Panc1 (cell line): ENCODE data around the gene SEC31A. TPM values are rescaled to one million over a fixed set of nuclear protein-coding genes. Genes with fewer than 3 reads are reported as not detected.

Source experiments
- ATAC-seq: fragments of 200-7000 bp; cut with Tn5 transposase; 2 replicates; pipeline ENCODE4 v1.9.1; 2020; ENCODE audit warnings: mild to moderate bottlenecking, moderate library complexity
- BruUV-seq: library from RNA; stranded (reverse); fragments of 400-500 nt; replicated peaks from 2 replicates; lab custom pipeline; 2021; lab: Mats Ljungman, UMichigan
- CTCF ChIA-PET: fragments of 300-600 bp; sonication (Branson Sonifier 250); formaldehyde crosslinking; loops from one replicate; lab custom pipeline; 2022; ENCODE audit warnings: antibody characterized with exemption; lab: Charles Lee
- POLR2A ChIA-PET: fragments of 300-600 bp; sonication (Branson Sonifier 250); formaldehyde crosslinking; loops from one replicate; lab custom pipeline; 2022; ENCODE audit warnings: antibody characterized with exemption; lab: Charles Lee
- DNase-seq: peaks from one replicate; pipeline ENCODE4 v3.0.0-alpha.2; 2010; ENCODE audit warnings: low read depth, low spot score
- H3K27ac ChIP-seq: 2 replicates; pipeline ENCODE4 v1.5.1; 2011; ENCODE audit warnings: mild to moderate bottlenecking, low read length, inconsistent platforms
- H3K27me3 ChIP-seq: fragments of 200-500 bp; sonication (Bioruptor generic); 2 replicates; pipeline ENCODE4 v1.6.0; 2014; ENCODE audit warnings: low read length, inconsistent platforms; ENCODE audit not compliant: control insufficient read depth, insufficient read depth
- H3K36me3 ChIP-seq: fragments of 200-500 bp; sonication (Bioruptor generic); 2 replicates; pipeline ENCODE4 v1.5.1; 2014; ENCODE audit warnings: inconsistent platforms, mild to moderate bottlenecking, low read length, moderate library complexity; ENCODE audit not compliant: control insufficient read depth, insufficient read depth
- H3K4me1 ChIP-seq: 2 replicates; pipeline ENCODE4 v1.5.1; 2011; ENCODE audit warnings: inconsistent platforms, mild to moderate bottlenecking, low read length, moderate library complexity; ENCODE audit not compliant: control insufficient read depth, insufficient read depth
- H3K4me3 ChIP-seq, 2 experiments: 2 replicates each; pipeline ENCODE4 v1.5.1; 2011 to 2012; ENCODE audit warnings: low read depth in 2 of 2, low read length in 2 of 2, mild to moderate bottlenecking in 2 of 2, inconsistent platforms in 1 of 2, moderate library complexity in 1 of 2
- H3K9me3 ChIP-seq: fragments of 200-500 bp; sonication (Bioruptor generic); 2 replicates; pipeline ENCODE4 v1.5.1; 2014; ENCODE audit warnings: low read depth, mild to moderate bottlenecking, inconsistent platforms, low read length, moderate library complexity; ENCODE audit not compliant: control insufficient read depth, insufficient read depth
- POLR2AphosphoS5 ChIP-seq: IDR thresholded peaks from 2 replicates; pipeline ENCODE4 v1.6.1; 2012; ENCODE audit warnings: mild to moderate bottlenecking, low read depth, low read length, moderate library complexity
- SIN3A ChIP-seq: IDR thresholded peaks from 2 replicates; pipeline ENCODE4 v1.6.1; 2012; ENCODE audit warnings: low read depth, mild to moderate bottlenecking, low read length, moderate library complexity, borderline replicate concordance; ENCODE audit not compliant: insufficient read depth
- TCF7L2 ChIP-seq: IDR thresholded peaks from 2 replicates; pipeline ENCODE4 v1.6.1; 2011; ENCODE audit warnings: mild to moderate bottlenecking, low read depth, low read length, inconsistent platforms
- in situ Hi-C: cut with HindIII; loops from 2 replicates; pipeline ENCODE4 v1.10.0; 2016; ENCODE audit warnings: low sequenced_read_pairs, low pct_unique_long_range_greater_than_20kb
- intact Hi-C: fragments of 100-400 bp; cut with micrococcal nuclease; formaldehyde crosslinking; loops from one replicate; pipeline ENCODE4 v1.10.0; 2022; ENCODE audit not compliant: unreplicated experiment
- total RNA-seq: library from RNA; stranded (reverse); gene quantifications from one replicate; pipeline ENCODE4 v1.2.1, GENCODE V29; 2021; ENCODE audit not compliant: unreplicated experiment
- TF ChIP-seq, protein P1 (sequence below), 2 experiments: IDR thresholded peaks; 2 replicates each; pipeline ENCODE4 v1.6.1; 2011 to 2012; ENCODE audit warnings: low read depth in 2 of 2, control low read depth in 1 of 2, low read length in 1 of 2, mild to moderate bottlenecking in 1 of 2, moderate library complexity in 1 of 2; ENCODE audit not compliant: insufficient read depth in 1 of 2
- TF ChIP-seq, protein P2 (sequence below): fragments of 450-650 bp; IDR thresholded peaks from 2 replicates; pipeline ENCODE4 v1.5.1; 2017; ENCODE audit warnings: mild to moderate bottlenecking

SEC31A gene
- total RNA-seq, 1 experiment from 2014 or later, result 107 TPM

DNA sequence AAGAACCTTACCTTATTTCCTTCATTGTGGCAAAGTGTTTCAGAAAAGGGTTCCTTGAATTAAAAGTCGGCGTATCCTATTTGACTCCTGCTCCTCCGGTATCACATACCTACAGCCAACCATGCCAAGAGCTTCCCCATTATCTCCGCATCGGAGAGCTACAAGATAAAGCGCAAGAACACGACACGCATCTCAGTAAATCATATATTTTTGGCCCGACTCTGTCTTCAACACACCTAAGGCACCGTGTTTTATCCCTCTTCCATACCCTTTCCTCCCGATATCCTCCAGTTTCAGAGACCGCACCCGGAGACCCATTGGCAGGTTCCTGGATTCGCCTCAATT lies 9.1 kb upstream of the SEC31A start:
- ATAC-seq (peak; percentile 23), DNase-seq (peak; percentile 32)
- CTCF ChIA-PET, result no interaction called here
- BruUV-seq, result no TSS peak
- POLR2A ChIA-PET, result interaction anchor here (0.6 to 1.0 kb wide), 3 partner anchors 13 to 215 kb away, joined by 3 to 4 read pairs (median 3); partner anchors contain the start of gene PLAC8
- Histone ChIP-seq H3K36me3 (peaks cover 17% of the 10 kb centered on the region), H3K27ac (peak overlapping the region; percentile 97), H3K4me3 (peak overlapping the region; percentile 95), H3K4me1 (peaks cover 9% of the 10 kb centered on the region), H3K27me3 (no peaks in the 10 kb centered on the region), H3K9me3 (no peaks in the 10 kb centered on the region)
- intact Hi-C loops, result no loop called here
- TF ChIP-seq SIN3A (no peak), TCF7L2 (no peak), POLR2AphosphoS5 (no peak)
- TF ChIP-seq, protein P1, sequence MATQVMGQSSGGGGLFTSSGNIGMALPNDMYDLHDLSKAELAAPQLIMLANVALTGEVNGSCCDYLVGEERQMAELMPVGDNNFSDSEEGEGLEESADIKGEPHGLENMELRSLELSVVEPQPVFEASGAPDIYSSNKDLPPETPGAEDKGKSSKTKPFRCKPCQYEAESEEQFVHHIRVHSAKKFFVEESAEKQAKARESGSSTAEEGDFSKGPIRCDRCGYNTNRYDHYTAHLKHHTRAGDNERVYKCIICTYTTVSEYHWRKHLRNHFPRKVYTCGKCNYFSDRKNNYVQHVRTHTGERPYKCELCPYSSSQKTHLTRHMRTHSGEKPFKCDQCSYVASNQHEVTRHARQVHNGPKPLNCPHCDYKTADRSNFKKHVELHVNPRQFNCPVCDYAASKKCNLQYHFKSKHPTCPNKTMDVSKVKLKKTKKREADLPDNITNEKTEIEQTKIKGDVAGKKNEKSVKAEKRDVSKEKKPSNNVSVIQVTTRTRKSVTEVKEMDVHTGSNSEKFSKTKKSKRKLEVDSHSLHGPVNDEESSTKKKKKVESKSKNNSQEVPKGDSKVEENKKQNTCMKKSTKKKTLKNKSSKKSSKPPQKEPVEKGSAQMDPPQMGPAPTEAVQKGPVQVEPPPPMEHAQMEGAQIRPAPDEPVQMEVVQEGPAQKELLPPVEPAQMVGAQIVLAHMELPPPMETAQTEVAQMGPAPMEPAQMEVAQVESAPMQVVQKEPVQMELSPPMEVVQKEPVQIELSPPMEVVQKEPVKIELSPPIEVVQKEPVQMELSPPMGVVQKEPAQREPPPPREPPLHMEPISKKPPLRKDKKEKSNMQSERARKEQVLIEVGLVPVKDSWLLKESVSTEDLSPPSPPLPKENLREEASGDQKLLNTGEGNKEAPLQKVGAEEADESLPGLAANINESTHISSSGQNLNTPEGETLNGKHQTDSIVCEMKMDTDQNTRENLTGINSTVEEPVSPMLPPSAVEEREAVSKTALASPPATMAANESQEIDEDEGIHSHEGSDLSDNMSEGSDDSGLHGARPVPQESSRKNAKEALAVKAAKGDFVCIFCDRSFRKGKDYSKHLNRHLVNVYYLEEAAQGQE (IDR thresholded peaks at IDR 0.05; ENCODE audit: insufficient read depth in 1 of 2, low read depth in 2 of 2, low read length in 1 of 2), result no peak
- TF ChIP-seq, protein P2, sequence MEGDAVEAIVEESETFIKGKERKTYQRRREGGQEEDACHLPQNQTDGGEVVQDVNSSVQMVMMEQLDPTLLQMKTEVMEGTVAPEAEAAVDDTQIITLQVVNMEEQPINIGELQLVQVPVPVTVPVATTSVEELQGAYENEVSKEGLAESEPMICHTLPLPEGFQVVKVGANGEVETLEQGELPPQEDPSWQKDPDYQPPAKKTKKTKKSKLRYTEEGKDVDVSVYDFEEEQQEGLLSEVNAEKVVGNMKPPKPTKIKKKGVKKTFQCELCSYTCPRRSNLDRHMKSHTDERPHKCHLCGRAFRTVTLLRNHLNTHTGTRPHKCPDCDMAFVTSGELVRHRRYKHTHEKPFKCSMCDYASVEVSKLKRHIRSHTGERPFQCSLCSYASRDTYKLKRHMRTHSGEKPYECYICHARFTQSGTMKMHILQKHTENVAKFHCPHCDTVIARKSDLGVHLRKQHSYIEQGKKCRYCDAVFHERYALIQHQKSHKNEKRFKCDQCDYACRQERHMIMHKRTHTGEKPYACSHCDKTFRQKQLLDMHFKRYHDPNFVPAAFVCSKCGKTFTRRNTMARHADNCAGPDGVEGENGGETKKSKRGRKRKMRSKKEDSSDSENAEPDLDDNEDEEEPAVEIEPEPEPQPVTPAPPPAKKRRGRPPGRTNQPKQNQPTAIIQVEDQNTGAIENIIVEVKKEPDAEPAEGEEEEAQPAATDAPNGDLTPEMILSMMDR, result no peak
- in situ Hi-C loops, result no loop called here

GRCh38 chr4:82899374-82900065 lies 8.6 kb upstream of the SEC31A start:
- Histone ChIP-seq H3K4me1 (peaks cover 9% of the 10 kb centered on the region), H3K4me3 (peak overlapping the region; percentile 95), H3K9me3 (no peaks in the 10 kb centered on the region), H3K27me3 (no peaks in the 10 kb centered on the region), H3K36me3 (peaks cover 20% of the 10 kb centered on the region), H3K27ac (peak overlapping the region; percentile 97)
- in situ Hi-C loops, result no loop called here
- intact Hi-C loops, result loop anchor here (10.0 kb wide), 1 partner anchor 655 kb away; no protein-coding TSS in a partner anchor
- ChIA-PET POLR2A (interaction anchor here (0.6 kb wide), 1 partner anchor 46 kb away, joined by 3 read pairs; no protein-coding TSS in a partner anchor), CTCF (no interaction called here)
- no peak for DNase-seq
- TSS peak; percentile 80 for BruUV-seq
- ATAC-seq, result no peak
- TF ChIP-seq, protein P1 (IDR thresholded peaks at IDR 0.05; ENCODE audit: insufficient read depth in 1 of 2, low read depth in 2 of 2, low read length in 1 of 2), result no peak
